ENCODE results near the gene UVRAG.
A peak's percentile ranks its signal among the peaks of the same experiment; 100 is the strongest.

The UVRAG gene
- 51.1 to 52.5 reads per million in 2 donors for total RNA-seq

DNA sequence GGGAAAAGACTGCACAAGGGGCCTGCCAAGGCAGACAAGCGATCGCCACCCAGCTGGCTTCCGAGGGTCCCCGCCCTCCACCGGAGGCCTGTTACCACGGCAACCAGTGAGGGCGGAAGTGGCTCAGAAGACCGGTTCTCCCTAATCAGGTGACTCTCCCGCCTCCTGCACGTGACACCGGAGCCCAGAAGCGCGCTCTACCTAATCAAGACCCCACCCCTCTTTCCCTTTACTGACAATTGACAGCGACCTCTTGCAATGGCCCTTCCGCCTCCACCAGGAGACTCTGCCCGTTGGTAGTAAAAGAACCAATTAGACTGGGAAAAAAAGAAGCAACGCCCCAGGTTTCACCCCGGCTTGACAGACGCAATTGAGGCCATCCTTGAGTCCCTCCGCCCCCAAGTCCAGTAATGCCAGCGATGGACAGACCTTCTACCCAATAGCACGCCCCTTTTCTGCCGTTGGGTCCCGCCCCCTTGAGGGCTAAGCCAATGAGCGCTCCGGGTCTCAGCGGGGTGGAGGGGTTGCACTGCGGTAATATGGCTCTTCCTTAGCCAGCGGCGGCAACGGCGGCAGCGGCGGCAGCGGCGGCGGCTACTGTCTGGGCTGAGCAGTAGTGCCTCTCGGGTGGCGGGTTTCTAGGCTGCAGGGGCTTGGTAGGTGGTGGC is at the start of gene UVRAG:
Gene UVRAG (plus strand): TSS at position 534 of the 668 bp plus-strand sequence. CDS start 198 bp downstream, outside the sequence.
- DNase-seq: peak; percentile 92 to 99 (median 98)

DNA sequence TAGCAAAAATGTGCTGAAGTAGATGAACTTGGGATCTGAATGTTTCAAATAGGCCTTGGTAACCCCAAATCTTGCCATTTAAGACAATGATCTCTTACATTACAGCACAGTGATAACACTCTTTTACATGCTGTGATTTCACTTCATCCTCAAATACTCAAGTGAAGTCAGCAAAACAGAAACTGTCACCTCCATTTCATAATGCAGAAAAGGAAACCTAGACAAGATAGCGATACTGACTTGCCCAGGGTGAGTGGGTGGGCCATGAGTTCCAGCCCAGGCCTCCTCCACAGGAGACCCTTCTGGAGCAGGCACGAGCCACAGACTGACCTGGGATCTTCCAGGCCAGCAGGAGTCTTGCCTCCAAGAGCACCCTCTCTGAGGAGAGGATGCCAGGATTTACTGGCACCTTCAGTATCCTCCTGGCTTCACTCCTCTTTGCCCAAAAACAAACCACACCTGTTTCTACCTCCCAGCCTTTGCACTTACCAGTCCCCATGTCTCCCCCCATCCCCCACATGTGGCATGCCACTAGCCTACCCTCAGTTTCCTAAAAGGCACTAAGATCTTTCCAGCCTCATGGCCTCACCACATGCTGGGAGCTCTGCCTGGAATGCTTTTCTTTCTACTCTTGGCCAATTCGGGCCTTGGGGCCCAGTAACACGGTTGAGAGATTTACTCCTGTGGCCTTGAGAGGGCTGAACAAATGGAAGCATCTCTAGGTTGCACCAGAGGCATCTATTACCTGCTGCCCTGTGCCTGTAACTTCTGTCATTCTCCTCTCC is 48.4 kb upstream of the UVRAG start:
- peak in 1 of 5 experiments; percentile 16 for DNase-seq

DNA sequence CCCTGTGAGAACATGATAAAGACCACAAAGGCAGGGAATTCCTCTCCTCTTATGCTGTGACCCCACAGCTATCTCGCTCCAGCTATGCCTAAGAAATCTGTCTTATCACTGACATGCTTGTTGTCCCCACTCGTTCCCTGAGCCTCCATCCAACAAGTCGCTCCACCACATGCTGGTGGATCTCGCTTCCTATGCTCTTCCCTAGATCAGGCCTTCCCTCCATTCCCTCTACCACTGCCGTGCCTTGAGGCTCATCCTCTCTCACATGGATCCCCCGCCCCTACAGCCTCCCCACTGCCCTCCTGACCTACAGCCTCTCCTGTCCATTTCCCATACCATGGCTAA is 47.8 kb upstream of the UVRAG start:
- DNase-seq: no peak

DNA sequence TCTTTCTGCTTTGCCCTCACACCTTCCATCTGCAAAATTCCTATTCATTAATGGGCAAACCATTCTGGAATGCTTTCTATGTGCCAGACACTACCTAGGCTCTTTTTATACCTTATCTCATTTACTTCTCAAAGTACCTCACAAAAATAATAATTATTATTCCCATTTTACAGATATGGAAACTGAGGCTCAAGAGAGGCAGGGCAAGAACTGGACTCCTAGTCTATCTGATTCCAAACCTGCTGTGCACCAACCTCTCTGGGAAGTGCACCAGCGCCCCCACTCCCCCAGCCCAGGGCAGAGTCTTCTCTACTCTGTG is 47.3 kb upstream of the UVRAG start:
- no peak for DNase-seq

DNA sequence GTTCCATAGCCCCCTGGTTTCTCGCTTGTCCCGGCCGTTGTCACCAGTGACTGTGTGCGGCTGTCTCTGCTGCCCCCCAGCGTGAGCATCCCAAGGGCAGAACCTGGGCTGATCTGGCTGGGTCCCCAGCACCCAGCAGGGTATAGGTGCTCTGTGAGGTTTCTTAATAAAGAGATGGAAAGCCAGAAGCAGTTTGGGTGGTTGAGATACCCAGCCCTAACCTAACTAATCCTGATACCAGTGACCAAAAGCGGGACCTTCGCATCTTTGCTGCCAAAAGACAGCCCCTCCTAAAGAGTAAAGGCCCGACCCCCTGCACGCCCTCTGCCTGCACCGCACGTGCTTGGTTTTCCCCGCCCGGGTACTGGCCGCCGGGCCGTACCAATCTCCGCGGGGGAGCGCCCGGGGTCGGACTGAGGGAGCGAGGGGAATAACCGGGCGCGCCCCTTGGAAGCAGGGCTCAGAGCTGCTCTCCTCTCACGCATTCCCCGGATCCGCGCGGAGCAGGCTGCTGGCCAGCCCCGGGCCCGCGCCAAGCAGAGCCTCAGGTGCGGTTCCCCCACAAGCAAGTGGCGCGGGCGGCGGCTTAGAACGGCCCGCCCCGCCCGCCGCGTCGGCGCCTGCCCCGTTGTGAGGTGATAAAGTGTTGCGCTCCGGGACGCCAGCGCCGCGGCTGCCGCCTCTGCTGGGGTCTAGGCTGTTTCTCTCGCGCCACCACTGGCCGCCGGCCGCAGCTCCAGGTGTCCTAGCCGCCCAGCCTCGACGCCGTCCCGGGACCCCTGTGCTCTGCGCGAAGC is 46.7 kb upstream of the UVRAG start, which contains the start of gene DGAT2:
Gene DGAT2 (plus strand): TSS at position 667 of the 797 bp plus-strand sequence. CDS start 214 bp downstream, outside the sequence.
- peak; percentile 46 to 83 (median 54) for DNase-seq

DNA sequence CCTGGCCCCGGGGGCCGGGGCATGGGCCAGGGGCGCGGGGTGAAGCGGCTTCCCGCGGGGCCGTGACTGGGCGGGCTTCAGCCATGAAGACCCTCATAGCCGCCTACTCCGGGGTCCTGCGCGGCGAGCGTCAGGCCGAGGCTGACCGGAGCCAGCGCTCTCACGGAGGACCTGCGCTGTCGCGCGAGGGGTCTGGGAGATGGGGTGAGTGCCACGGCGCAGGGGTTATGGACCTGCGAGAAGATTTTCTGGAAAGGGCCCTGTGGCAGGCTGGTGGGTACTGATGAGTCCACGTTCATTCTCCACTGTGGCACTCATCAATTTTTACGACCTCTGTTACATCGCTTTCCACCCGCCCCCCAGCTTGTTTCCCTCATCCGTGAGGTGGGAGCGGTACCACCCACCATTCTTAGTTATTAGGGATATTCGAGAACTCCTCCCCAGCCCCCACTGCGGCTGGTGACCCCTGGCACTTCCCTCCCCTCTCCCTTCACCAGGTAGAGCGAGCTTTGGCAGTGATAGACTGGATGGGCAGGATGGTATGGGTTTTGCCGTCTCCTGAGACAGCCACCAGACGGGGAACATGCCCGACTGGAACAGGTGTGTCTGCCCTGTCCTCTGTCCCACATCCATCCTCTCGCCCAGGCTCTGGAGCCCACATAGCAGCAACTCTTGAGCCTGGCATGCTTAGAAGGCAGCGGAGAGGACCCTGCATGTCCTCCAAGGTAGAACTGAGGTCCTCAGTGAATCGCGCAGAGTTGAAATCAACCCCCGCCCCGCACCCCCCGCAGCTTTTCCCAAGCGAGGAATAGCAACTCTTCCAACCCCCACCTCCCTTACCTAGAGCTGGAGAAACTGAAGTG is 45.9 kb upstream of the UVRAG start:
- DNase-seq: no peak

DNA sequence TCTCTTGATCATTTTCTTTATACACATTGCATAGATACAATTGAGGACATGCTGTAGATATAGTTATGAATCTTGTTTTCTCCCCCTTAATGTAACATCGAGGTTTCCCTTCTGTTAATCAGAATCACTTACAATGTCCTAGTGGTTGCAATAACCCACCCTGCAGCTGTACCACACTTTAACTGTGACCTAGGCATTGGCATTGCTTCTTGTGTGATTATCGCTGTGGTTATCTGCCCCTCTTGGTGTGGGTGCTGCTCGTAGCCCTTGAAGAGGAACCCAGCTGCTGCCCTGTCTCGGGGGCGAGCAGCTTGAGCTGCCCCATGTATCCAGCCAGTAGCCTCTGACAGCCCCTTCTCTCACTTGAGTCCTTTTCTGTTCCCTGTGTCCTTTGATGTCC is 44.9 kb upstream of the UVRAG start:
- DNase-seq: no peak

DNA sequence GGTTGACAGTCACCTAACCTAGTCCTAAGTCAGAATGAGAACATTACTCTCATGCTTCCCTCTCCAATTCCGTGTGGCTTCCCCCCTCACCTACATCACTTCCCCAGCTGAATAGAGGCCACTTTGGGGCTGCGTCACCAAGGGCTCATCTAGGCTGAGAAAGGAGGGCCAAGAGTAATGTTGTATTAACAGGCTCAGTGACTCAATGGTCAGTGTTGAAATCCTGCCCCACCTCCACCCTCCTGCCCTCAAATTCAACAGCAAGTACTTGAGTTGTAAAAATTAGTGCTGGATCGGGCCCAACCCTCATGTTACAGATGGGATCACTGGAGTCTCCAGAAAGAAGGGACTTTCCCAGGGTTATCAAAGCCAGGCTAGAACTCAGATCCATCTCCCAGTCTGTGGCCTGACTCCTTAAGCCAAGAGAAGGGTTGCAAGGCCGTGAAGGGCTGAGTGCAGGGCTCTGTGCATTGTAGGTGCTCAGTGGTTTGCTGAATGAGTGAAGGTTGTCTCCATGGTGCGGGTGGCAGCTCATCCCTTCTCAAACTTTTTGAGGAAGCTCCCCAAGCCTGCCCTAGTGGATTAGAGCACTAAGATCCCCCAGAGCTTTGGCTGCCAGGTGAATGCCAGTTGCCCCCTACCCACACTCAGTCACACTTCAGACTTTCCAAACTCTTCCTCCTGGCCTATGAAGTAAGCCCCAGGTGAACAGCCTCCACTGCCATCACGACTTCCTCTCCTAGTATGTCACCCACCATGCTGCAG is 43.2 kb upstream of the UVRAG start:
- DNase-seq: no peak

DNA sequence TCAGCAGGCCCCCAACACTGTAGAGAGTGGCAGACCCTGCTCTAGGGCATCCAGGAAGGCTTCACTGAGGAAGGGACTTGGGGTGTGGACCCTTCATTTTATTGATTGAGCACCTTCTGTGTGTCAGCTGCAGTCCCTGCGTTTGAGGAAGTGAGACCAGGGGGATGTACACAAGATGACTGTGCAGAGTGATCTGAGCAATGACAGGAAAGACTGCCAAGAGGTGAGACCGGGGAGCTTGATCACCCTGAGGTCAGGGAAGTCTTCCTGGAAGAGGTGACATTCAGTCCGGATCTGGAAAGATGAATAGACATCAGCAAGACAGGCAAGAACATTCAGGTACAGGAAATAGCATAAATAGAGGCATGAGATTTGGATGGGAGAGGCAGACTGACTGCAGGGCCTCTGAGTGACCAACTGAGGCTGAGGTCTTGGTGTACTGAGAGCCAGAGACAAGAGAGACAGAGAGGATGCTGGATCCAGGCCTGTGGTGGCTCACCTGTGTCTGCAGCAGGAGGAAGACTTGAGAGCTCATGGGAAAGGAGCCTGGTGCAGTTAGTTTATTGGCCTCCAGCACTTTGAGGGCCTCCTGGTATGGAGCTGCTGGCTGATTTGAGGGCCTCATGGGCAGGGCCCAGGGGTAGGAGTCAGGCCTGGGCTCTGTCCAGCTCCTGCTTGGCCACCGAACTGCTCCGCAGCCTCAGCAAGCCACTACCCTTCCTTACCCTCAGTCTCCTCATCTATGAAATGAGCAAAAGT is 41.2 kb upstream of the UVRAG start:
- DNase-seq: peak in 1 of 5 experiments; percentile 67

DNA sequence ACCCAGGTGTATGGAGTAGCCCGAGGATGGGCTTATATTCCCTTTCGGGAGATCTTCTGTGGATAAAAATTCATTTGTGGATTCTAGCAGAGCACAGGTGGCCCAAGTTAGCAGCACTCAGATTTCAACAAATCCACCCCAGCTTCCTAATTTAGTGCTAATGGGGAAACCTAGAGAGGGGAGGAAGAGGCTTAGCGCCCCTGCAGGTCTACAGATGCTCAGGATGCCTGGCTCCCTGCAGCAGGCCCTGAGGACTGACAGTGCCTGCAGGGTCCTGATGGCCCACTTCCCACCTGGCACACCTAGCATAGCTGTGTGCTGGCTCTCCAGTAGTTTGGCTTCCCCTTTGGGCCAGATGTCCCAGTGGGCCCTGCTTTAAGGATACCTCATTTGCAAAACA is 40.0 kb upstream of the UVRAG start:
- no peak for DNase-seq

DNA sequence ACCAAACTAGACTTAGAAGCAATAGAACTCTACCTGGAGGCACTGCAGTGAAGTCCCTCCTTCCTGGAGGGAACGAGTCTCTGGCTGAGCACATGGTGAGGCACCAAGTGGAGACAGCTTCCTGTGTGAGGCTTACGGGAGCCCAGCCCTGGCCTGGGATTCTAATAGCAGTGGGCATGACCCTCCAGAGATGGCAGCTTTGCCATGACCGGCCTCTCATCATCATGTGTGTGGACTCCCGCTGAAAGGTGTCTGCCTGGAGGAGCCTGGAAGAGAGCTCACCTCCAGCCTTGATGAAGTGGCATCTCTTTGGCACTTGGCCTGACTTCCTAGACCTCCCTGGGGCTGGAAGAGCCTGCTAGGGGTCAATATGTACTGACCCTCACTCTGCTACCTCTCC is 38.5 kb upstream of the UVRAG start:
- DNase-seq: no peak

DNA sequence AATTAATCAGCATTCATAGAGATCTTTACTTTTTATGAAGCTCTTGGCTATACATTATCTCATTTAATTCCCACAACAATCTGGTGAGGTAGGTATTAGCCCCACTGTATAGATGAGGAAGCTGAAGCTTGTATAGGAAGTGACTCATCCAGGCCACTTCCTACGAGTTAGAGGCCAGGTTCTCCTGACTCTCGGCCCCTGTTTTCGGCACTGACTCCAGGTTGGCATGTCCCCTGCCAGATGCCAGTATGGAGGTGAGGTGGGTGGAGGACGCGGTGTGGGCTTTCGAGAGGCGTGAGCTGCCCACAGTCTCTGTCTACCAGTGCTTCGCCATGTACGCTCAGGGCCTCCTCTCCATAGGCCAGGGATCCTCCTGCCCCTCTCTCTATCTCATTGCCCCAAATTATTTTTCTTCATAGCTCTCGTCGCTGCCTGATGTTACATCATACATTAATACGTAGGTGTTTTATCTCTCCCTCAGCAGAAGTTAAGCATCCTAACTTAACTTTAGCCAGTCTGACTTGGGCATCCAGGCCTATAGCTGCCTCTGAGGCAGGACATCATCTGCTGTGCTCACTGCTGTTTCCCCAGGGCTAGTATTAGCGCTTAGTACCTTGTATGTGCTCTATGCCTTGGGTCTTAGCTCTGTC is 37.4 kb upstream of the UVRAG start:
- peak in 1 of 5 experiments; percentile 28 for DNase-seq

DNA sequence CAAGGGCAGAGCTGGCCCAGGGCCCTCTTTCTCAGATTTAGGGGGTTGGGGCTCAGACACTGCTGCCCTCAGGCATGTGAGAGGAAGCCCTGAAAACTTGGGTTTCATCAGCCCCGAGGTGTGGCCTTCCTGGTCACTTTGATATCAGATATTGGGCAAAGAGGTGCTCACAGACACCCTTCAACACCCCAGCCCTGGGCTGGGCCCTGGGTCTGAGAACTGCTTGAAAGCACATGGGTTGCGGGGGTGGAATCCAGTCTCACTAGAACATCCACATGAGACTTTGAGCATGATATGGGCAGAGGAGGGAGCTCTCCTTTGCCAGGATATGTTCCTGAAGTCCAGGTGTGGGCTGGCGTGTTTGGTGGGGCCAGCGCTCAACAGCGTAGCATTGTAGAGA is 36.0 kb upstream of the UVRAG start:
- DNase-seq: no peak

DNA sequence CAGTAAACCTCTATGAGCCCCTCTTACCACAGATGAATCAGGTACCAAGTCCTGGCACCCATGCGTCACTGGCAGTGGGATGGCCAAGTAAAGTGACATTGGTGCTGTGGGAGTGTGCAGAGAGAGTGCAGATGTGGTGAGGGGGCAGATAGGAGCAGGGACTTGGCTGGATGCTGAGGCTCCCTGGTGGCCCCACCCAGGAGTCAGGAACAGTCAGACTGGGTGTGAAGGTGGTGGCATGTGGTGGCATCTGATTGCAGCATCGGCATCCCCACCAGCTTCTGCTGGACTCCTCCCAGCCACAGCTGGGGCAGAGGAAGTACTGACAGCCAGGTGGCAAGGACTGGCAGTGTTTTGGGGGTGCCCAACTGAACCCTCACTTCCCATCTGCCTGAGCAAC is 35.0 kb upstream of the UVRAG start:
- peak in 1 of 5 experiments; percentile 34 for DNase-seq

DNA sequence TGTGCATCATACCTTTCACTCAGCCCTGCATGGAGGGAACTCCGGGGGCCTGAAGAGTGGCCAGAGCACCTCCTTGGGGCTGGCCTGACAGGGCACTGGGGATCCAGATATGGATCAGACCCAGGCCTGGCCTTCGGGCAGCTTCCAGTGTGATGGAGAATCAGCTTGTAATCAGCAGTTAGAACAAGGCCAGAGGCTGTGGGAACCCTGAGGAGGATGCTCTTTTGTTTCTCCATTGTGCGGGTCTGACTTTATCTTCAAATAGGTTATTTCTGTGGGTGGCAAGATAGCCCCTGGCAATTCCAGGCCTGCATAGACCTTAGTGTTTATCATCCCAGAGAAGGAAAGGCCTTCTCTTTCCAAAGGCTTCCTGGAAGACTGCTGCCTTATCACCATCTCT is 34.1 kb upstream of the UVRAG start:
- no peak for DNase-seq

DNA sequence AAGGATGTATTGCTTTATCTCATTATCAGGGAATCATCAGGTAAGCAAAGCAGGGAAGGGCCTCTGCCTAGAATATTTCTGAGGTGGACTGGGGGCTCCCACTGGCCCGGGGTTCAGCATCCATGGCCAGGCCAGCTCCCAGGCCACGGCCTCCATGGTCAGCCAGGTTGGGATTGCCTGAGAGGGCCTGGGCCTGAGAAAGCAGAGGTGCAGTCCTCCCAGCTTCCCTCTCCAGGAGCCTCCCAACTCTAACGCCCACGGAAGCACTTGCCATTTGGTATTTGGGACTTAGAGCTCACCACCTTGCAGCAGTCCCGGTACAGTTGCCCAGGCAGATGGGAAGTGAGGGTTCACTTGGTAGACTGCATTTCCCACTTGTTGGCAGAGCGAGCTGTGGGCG is 33.7 kb upstream of the UVRAG start:
- no peak for DNase-seq

DNA sequence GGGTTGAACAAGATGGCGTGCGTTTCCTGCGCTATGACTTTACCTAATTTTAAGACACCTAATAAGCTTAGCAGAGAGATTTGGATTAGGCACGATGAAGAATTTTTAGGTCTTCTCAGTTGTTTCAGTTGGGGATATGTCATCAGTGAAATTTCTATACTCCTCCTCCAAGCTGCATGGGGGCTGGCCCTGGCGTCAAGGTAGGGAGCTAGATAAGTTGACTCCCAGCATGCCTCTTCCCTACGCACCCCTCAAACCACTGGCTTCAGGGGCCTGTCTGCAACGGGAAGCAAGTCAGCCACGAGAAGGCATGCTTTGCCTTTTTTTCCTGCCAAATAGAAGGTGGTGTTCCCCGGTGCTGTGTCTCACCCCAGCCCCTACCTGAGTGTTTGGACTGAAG is 33.2 kb upstream of the UVRAG start:
- DNase-seq: no peak

DNA sequence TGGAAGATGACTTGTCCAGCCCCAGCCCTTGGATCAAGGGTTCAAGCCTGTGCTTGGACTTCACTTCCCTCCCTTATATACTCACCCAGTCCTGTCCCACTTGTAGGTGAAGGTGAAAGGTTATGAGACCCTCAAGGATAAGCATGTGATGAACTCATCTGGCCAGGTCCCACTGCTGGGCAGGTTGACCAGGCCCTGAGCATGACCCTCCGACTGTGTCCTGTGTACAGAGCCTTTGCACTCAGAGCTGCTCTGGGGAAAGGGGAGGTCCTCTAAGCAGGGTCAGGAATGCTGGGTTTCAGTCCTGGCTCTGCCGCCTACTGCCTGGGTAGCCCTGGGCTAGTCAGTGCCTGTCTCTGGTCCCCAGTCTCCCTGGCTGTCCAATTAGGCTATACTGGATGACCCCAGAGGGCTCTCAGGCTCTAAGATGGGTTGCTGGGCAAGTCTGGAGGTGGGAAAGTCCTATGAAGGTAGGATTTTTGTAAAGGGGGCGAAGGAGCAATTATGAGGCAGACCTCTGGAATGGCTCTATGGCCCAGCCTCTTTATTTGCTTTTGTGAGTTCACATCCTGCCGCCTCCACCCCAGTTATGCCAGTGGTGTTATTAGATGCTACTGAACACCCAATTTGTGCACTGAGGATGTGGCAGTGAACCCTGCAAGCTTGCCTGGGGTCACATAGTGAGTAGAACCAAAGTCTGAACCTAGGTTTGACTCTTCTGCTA is 32.3 kb upstream of the UVRAG start:
- no peak for DNase-seq

DNA sequence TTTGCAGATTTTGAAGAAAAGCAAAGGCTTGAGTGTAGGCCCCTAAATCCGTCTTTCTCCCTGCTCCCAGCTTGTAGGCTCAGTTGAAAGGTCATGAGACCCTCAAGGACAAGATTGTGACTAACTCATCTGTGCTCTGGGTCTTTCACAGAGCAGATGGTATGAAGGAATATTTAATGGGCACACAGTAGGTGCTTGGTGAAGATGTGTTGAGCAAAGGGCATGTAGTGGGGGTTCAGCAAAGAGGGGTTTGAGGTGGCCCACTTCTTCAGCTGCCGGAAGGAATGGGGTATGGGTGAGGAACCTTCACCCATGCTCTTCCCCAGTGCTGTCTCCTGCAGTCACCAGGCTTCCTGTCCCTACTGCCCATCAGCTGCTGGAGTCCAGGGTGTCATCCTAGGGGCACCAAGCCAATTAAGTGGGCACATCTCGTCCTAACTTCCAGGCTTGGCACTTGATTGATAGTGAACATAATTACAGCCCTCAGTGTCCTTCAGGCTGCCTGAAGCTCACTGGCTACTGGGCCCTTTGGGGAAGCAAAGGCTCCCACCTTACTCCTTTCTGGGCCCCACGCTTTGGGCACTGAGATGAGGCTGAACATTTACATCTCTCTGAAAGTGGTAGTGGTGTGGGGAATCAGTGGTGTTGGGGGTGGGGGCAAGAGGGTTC is 31.5 kb upstream of the UVRAG start:
- no peak for DNase-seq
